DOHH2 (cell line): Measurements from ENCODE around the gene PTCRA.

Experiments
- H3F3A ChIP-seq: fragments of 200-600 bp; sonication (generic), shearing (Covaris generic); 2 replicates; pipeline ENCODE4 v1.6.0; 2016; ENCODE audit warnings: antibody characterized with exemption, mild to moderate bottlenecking; ENCODE audit not compliant: control insufficient read depth, insufficient read depth
- H3K27ac ChIP-seq: fragments of 200-600 bp; sonication (generic); 2 replicates; pipeline ENCODE4 v1.5.1; 2014; ENCODE audit warnings: low read depth, mild to moderate bottlenecking, low read length, moderate library complexity
- H3K27me3 ChIP-seq: fragments of 200-600 bp; sonication (generic); 2 replicates; pipeline ENCODE4 v1.6.1; 2014; ENCODE audit warnings: mild to moderate bottlenecking, low read length, mixed read lengths; ENCODE audit not compliant: control insufficient read depth
- H3K36me3 ChIP-seq: fragments of 200-600 bp; sonication (generic); 2 replicates; pipeline ENCODE4 v1.6.1; 2014; ENCODE audit warnings: mild to moderate bottlenecking, low read length, moderate library complexity, mixed read lengths; ENCODE audit not compliant: control insufficient read depth
- H3K4me1 ChIP-seq: fragments of 200-600 bp; sonication (generic); 2 replicates; pipeline ENCODE4 v1.6.1; 2014; ENCODE audit warnings: mild to moderate bottlenecking, low read length, mixed read lengths; ENCODE audit not compliant: control insufficient read depth
- H3K4me2 ChIP-seq: fragments of 200-600 bp; sonication (generic); 2 replicates; pipeline ENCODE4 v1.6.0; 2014; ENCODE audit warnings: mild to moderate bottlenecking, low read length, moderate library complexity
- H3K4me3 ChIP-seq: fragments of 200-600 bp; sonication (generic); 2 replicates; pipeline ENCODE4 v1.5.1; 2014; ENCODE audit warnings: mild to moderate bottlenecking, low read length, mixed read lengths
- H3K79me2 ChIP-seq: fragments of 200-600 bp; sonication (generic); 2 replicates; pipeline ENCODE4 v1.6.1; 2014; ENCODE audit warnings: mild to moderate bottlenecking, low read length, mixed read lengths; ENCODE audit not compliant: control insufficient read depth
- H3K9me2 ChIP-seq: fragments of 200-600 bp; sonication (generic); replicated peaks from 2 replicates; pipeline ENCODE4 v1.6.1; 2014; ENCODE audit warnings: mild to moderate bottlenecking, low read length, mixed read lengths; ENCODE audit not compliant: control insufficient read depth
- H3K9me3 ChIP-seq: fragments of 200-600 bp; sonication (generic); 2 replicates; pipeline ENCODE4 v1.6.1; 2014; ENCODE audit warnings: antibody characterized with exemption, low read length, mixed read lengths; ENCODE audit not compliant: control insufficient read depth, insufficient read depth
- H4K20me1 ChIP-seq: fragments of 200-600 bp; sonication (generic); 2 replicates; pipeline ENCODE4 v1.6.0; 2014; ENCODE audit warnings: low read depth, mild to moderate bottlenecking, antibody characterized with exemption, low read length, moderate library complexity; ENCODE audit not compliant: control insufficient read depth, insufficient read depth
- CTCF ChIP-seq: fragments of 200-600 bp; sonication (generic); IDR thresholded peaks from one replicate; pipeline ENCODE4 v1.5.1; 2014; ENCODE audit warnings: antibody characterized with exemption, mild to moderate bottlenecking, low read depth, low read length; ENCODE audit not compliant: poor library complexity, severe bottlenecking
- EZH2phosphoT487 ChIP-seq: fragments of 200-600 bp; sonication (generic); IDR thresholded peaks from 2 replicates; pipeline ENCODE4 v1.6.1; 2017; ENCODE audit warnings: borderline replicate concordance, mild to moderate bottlenecking, antibody characterized with exemption, low read length, moderate library complexity, mixed read lengths

Gene PTCRA

DNA sequence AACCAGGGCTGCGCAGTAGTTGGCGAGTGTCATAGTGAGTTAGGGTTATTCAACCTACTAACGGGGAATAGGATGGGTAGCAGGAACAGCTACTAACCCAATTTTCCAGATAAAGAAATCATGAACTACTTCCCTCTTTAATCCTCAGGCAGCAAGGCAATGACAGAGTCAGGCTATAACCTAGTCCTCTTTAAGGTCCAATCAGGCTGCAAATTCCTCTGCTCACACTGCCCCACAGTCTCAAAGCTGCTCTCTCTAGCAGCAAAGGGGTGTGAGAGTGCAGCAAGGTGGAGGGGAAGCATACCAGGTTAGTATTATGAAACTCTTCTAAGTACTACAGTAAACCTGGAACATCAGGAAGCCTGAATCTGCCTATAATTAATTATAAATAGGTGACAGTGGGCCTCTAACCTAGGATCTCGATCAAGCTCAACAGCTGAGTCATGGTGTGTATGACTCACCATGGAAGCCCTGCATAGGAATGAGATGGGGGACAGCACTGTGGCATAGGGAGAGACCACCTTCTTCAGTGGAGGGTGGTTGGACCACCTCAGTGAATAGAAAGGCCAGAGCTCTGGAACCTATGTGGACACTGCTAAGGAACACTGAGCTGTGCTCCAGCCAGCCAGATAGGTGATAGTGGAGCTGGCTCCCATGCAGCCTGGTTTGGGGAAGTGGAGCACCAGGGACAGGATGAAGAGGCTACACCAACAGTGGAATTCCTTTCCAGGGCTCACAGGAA is 55.2 kb downstream of the PTCRA start:
- H3K9me3 ChIP-seq, result no peaks in the 10 kb centered on the region

GRCh38 chr6:42971746-42972327 is 56.0 kb downstream of the PTCRA start:
- TF ChIP-seq CTCF (no peak), EZH2phosphoT487 (no peak)
- Histone ChIP-seq H4K20me1 (peaks cover 6% of the 10 kb centered on the region; the same call in 1 of the 2 replicates), H3K36me3 (peaks cover 51% of the 10 kb centered on the region), H3K4me2 (no peak overlapping the region), H3K9me3 (no peaks in the 10 kb centered on the region), H3K27ac (no peak overlapping the region), H3K27me3 (no peaks in the 10 kb centered on the region), H3K9me2 (no peaks in the 10 kb centered on the region), H3K4me1 (peaks cover 7% of the 10 kb centered on the region), H3K79me2 (peaks cover 30% of the 10 kb centered on the region), H3F3A (0 out of 2 replicates have a peak, but pooled peaks cover 5% of the 10 kb centered on the region), H3K4me3 (no peak overlapping the region)

More for the DNA sequence above, 55.2 kb downstream of the PTCRA start:
- Histone ChIP-seq H3K36me3 (peaks cover 49% of the 10 kb centered on the region), H3K9me2 (no peaks in the 10 kb centered on the region), H4K20me1 (peaks cover 6% of the 10 kb centered on the region; the same call in 1 of the 2 replicates), H3K4me3 (no peak overlapping the region), H3K27ac (no peak overlapping the region), H3K79me2 (peaks cover 22% of the 10 kb centered on the region), H3F3A (0 out of 2 replicates have a peak, but pooled peaks cover 5% of the 10 kb centered on the region), H3K4me1 (no peaks in the 10 kb centered on the region; the same call in 1 of the 2 replicates), H3K27me3 (no peaks in the 10 kb centered on the region), H3K4me2 (no peak overlapping the region)
- TF ChIP-seq EZH2phosphoT487, result no peak
- no peak for TF ChIP-seq CTCF

DNA sequence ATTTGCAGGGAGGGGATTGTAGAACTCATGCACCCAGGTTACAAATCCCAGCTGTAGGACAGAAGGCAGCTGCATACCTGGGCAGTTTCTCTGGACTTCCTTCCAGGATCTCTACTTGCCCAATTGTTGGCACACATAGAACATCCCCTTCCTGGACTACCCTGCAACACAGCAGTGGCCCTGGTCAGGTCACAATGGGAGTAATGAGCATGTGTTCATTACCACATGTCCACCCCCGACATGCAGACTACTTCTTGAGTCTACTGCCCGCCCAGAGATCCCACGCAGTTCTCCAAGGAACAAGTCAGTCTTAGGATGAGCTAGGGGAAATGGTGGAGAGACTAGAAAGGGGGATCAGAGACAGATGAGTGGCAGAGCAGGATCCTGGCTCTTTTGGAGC is 58.1 kb downstream of the PTCRA start:
- H3K9me2 ChIP-seq, result no peaks in the 10 kb centered on the region
- H3K4me3 ChIP-seq, result no peak overlapping the region
- H3K4me1 ChIP-seq, result peaks cover 20% of the 10 kb centered on the region
- peaks cover 6% of the 10 kb centered on the region; the same call in 1 of the 2 replicates for H4K20me1 ChIP-seq
- no peaks in the 10 kb centered on the region for H3K9me3 ChIP-seq
- H3K79me2 ChIP-seq, result peaks cover 51% of the 10 kb centered on the region
- no peaks in the 10 kb centered on the region for H3K27me3 ChIP-seq
- 0 out of 2 replicates have a peak, but pooled peaks cover 5% of the 10 kb centered on the region for H3F3A ChIP-seq
- H3K4me2 ChIP-seq, result no peak overlapping the region
- H3K27ac ChIP-seq, result no peak overlapping the region
- H3K36me3 ChIP-seq, result peaks cover 56% of the 10 kb centered on the region
- TF ChIP-seq EZH2phosphoT487 (no peak), CTCF (no peak)
